ENCODE data around the gene DCAF12. TPM values are rescaled to one million over a fixed set of nuclear protein-coding genes. Genes with fewer than 3 reads are reported as not detected.

The DCAF12 gene
- total RNA-seq, 4 donors from 2014 or later: 17.0 to 24.8 (median 21.5) TPM

- no peak overlapping the region for H3K27ac ChIP-seq
Measured at GRCh38 chr9:34098307-34098706, 28.2 kb downstream of the DCAF12 start.

GRCh38 chr9:34097865-34098264 lies 28.6 kb downstream of the DCAF12 start:
- no peaks in the 10 kb centered on the region for H3K4me1 ChIP-seq
- H3K36me3 ChIP-seq: peaks cover 0 to 92% (median 0%) of the 10 kb centered on the region in 3 donors
- DNase-seq: no peak
- no peaks in the 10 kb centered on the region for H3K9me3 ChIP-seq
- no peaks in the 10 kb centered on the region for H3K27me3 ChIP-seq
- no peak for TF ChIP-seq POLR2A (IDR thresholded peaks at IDR 0.05)
- no peak for TF ChIP-seq CTCF (IDR thresholded peaks at IDR 0.05)
- no peak overlapping the region for H3K4me3 ChIP-seq
- no peak overlapping the region for H3K27ac ChIP-seq

More at GRCh38 chr9:34098307-34098706, 28.2 kb downstream of the DCAF12 start:
- Histone ChIP-seq H3K4me3 (no peak overlapping the region), H3K4me1 (no peaks in the 10 kb centered on the region), H3K9me3 (no peaks in the 10 kb centered on the region), H3K36me3 (peaks cover 0 to 92% (median 0%) of the 10 kb centered on the region in 3 donors), H3K27me3 (no peaks in the 10 kb centered on the region)
- TF ChIP-seq CTCF (IDR thresholded peaks at IDR 0.05) (no peak), POLR2A (IDR thresholded peaks at IDR 0.05) (no peak)
- DNase-seq: no peak

- Histone ChIP-seq H3K27ac (no peak overlapping the region), H3K36me3 (peaks cover 0 to 92% (median 0%) of the 10 kb centered on the region in 3 donors), H3K9me3 (no peaks in the 10 kb centered on the region), H3K4me1 (no peaks in the 10 kb centered on the region), H3K27me3 (no peaks in the 10 kb centered on the region), H3K4me3 (no peak overlapping the region)
- TF ChIP-seq CTCF (IDR thresholded peaks at IDR 0.05) (no peak), POLR2A (IDR thresholded peaks at IDR 0.05) (no peak)
- no peak for DNase-seq
Measured at GRCh38 chr9:34096751-34097150, 29.7 kb downstream of the DCAF12 start.

GRCh38 chr9:34093578-34093977 lies 32.9 kb downstream of the DCAF12 start:
- H3K27me3 ChIP-seq: no peaks in the 10 kb centered on the region
- H3K9me3 ChIP-seq: no peaks in the 10 kb centered on the region
- no peak for DNase-seq
- H3K36me3 ChIP-seq: peaks cover 0 to 100% (median 0%) of the 10 kb centered on the region in 3 donors
- TF ChIP-seq POLR2A (IDR thresholded peaks at IDR 0.05): no peak
- TF ChIP-seq CTCF (IDR thresholded peaks at IDR 0.05): no peak
- H3K4me1 ChIP-seq: no peaks in the 10 kb centered on the region
- no peak overlapping the region for H3K27ac ChIP-seq
- no peak overlapping the region for H3K4me3 ChIP-seq

GRCh38 chr9:34089311-34089710 lies 37.2 kb downstream of the DCAF12 start:
- H3K27ac ChIP-seq: no peak overlapping the region
- H3K4me3 ChIP-seq: no peak overlapping the region
- no peaks in the 10 kb centered on the region for H3K27me3 ChIP-seq
- H3K4me1 ChIP-seq: no peaks in the 10 kb centered on the region
- TF ChIP-seq POLR2A (IDR thresholded peaks at IDR 0.05): no peak
- TF ChIP-seq CTCF (IDR thresholded peaks at IDR 0.05): no peak
- H3K9me3 ChIP-seq: no peaks in the 10 kb centered on the region
- H3K36me3 ChIP-seq: peaks cover 0 to 85% (median 0%) of the 10 kb centered on the region in 3 donors
- no peak for DNase-seq

- Histone ChIP-seq H3K4me1 (no peaks in the 10 kb centered on the region), H3K36me3 (peaks cover 0 to 66% (median 0%) of the 10 kb centered on the region in 3 donors), H3K27ac (no peak overlapping the region), H3K4me3 (no peak overlapping the region), H3K9me3 (no peaks in the 10 kb centered on the region), H3K27me3 (no peaks in the 10 kb centered on the region)
- no peak for TF ChIP-seq CTCF (IDR thresholded peaks at IDR 0.05)
- TF ChIP-seq POLR2A (IDR thresholded peaks at IDR 0.05): no peak
- no peak for DNase-seq
Measured at GRCh38 chr9:34087370-34087769, 39.1 kb downstream of the DCAF12 start.

Data from Peyer's patch (tissue), 4 donors.